Ascending aorta (tissue), 2 donors: ENCODE results near the gene NAPB. TPM values are rescaled to one million over a fixed set of nuclear protein-coding genes. Genes with fewer than 3 reads are reported as not detected.

Experiments
- DNase-seq, 2 donors: peaks; one replicate each; pipeline ENCODE4 v3.0.0-alpha.2; 2019; ENCODE audit warnings: low spot score in 2 of 2
- H3K27ac ChIP-seq, 2 donors: fragments of 200-600 bp; sonication (generic); one replicate each; pipeline ENCODE4 v1.5.1; 2016 to 2017; ENCODE audit warnings: mild to moderate bottlenecking in 1 of 2
- H3K27me3 ChIP-seq: fragments of 200-600 bp; sonication (generic); one replicate; pipeline ENCODE4 v1.5.1; 2017
- H3K36me3 ChIP-seq, 2 donors: fragments of 200-600 bp; sonication (generic); one replicate each; pipeline ENCODE4 v1.5.1; 2016
- H3K4me1 ChIP-seq, 2 donors: fragments of 200-600 bp; sonication (generic); one replicate each; pipeline ENCODE4 v1.5.1; 2016 to 2017; ENCODE audit warnings: mild to moderate bottlenecking in 1 of 2
- H3K4me3 ChIP-seq, 2 donors: fragments of 200-600 bp; sonication (generic); one replicate each; pipeline ENCODE4 v1.5.1; 2016 to 2017; ENCODE audit warnings: mild to moderate bottlenecking in 1 of 2
- H3K9me3 ChIP-seq, 2 donors: fragments of 200-600 bp; sonication (generic); one replicate each; pipeline ENCODE4 v1.5.1; 2016
- intact Hi-C: fragments of 100-400 bp; cut with DNase I; formaldehyde crosslinking; loops from one replicate; pipeline ENCODE4 v1.15.1; 2023
- total RNA-seq: library from RNA; depleted of rRNA; stranded (reverse); fragments of >200 nt; gene quantifications from one replicate; pipeline ENCODE4 v1.1.0, GENCODE V29; 2016
- TF ChIP-seq, protein P1 (sequence below), 3 experiments: fragments of 200-600 bp in 2 of 3; fragments of 450-650 bp in 1 of 3; sonication (generic) in 2 of 3; IDR thresholded peaks; one replicate each; pipeline ENCODE4 v1.5.1; 2016 to 2019; ENCODE audit warnings: antibody characterized with exemption in 3 of 3, mild to moderate bottlenecking in 1 of 3, moderate library complexity in 1 of 3

Gene NAPB
- total RNA-seq, 1 donor from 2014 or later: 0.75 TPM

DNA sequence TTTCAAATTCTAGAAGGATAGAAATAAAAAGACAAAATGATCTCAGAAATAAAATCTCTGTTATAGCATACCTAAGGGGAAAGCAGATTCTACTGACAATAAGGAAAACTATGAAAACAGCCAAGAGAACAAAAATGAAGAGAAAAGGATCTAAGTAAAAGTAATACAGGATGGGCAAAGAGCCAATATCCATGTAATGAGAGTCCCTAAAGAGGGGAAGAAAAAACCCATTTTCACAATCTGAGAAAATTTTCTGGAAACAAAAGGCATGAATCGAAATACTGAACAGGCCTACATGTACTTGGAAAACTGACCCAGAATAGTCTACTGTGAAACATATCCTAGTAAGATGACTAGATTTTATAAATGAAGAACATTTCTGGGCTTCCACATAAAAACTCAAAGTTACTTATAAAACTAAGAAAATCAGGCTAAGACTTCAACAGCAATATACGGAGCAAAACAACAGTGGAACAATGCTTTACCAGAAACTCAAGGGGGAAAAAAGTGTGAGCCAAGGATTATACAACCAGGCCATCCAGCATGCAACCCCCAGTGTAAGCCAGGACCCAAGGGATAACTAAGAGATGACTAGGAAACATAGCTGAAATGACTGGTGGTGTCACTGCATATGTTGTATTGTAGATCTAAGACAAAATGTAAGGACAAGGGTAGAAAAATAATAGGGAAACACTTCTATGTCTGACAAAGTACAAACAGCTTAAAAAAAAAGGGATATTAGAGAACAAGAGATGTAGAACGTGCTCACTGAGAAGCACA lies 10.2 kb downstream of the NAPB start:
- TF ChIP-seq, protein P1, sequence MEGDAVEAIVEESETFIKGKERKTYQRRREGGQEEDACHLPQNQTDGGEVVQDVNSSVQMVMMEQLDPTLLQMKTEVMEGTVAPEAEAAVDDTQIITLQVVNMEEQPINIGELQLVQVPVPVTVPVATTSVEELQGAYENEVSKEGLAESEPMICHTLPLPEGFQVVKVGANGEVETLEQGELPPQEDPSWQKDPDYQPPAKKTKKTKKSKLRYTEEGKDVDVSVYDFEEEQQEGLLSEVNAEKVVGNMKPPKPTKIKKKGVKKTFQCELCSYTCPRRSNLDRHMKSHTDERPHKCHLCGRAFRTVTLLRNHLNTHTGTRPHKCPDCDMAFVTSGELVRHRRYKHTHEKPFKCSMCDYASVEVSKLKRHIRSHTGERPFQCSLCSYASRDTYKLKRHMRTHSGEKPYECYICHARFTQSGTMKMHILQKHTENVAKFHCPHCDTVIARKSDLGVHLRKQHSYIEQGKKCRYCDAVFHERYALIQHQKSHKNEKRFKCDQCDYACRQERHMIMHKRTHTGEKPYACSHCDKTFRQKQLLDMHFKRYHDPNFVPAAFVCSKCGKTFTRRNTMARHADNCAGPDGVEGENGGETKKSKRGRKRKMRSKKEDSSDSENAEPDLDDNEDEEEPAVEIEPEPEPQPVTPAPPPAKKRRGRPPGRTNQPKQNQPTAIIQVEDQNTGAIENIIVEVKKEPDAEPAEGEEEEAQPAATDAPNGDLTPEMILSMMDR (IDR thresholded peaks at IDR 0.05): no peak
- no peaks in the 10 kb centered on the region for H3K27me3 ChIP-seq
- DNase-seq: no peak
- H3K9me3 ChIP-seq: no peaks in the 10 kb centered on the region
- no peak overlapping the region for H3K4me3 ChIP-seq
- no peaks in the 10 kb centered on the region for H3K4me1 ChIP-seq
- no peak overlapping the region for H3K27ac ChIP-seq
- intact Hi-C loops: no loop called here
- H3K36me3 ChIP-seq: no peaks in the 10 kb centered on the region

DNA sequence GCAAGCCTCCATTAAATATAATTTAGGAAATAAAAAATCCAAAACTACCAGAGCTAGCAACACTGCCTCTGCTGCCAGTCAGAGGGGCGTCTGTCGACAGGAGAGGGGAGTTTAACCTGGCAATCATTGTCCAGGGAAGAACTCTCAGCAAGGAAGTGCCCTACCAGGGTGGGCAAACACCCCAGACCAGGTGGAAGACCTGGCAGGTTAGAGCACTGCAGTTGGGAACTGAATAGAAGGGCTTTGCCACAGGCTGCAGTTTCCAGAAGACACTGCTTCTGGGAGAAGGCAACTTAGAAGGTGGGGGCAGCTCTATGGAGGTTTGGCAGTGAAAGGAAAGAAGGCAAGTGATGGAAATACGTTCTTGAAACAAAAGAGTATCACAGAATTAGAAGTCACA lies 11.5 kb downstream of the NAPB start:
- no peaks in the 10 kb centered on the region for H3K36me3 ChIP-seq
- H3K27ac ChIP-seq: no peak overlapping the region
- DNase-seq: no peak
- H3K4me1 ChIP-seq: no peaks in the 10 kb centered on the region
- TF ChIP-seq, protein P1 (IDR thresholded peaks at IDR 0.05): no peak
- intact Hi-C loops: no loop called here
- H3K27me3 ChIP-seq: no peaks in the 10 kb centered on the region
- H3K9me3 ChIP-seq: no peaks in the 10 kb centered on the region
- H3K4me3 ChIP-seq: no peak overlapping the region

DNA sequence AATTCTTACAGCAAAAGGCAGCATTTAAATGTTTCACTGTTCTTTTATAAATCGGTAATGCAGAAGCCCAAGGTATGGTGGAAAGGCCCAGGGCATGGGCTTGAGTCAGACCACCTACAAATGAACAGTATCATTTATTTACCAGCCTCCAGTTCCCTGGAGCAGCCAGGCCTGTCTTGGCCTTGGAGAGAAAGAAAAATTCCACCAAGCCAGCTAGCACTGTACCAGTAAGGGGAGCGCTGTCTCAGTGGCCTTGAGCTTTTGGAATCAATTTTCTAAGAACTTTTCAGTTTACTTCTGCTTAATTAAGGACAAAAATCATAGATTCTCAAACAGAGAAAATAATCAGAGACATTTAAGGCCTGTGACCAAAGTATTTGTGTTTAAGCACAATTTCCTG lies 12.3 kb downstream of the NAPB start:
- no peaks in the 10 kb centered on the region for H3K27me3 ChIP-seq
- no peaks in the 10 kb centered on the region for H3K9me3 ChIP-seq
- TF ChIP-seq, protein P1 (IDR thresholded peaks at IDR 0.05): no peak
- intact Hi-C loops: no loop called here
- no peaks in the 10 kb centered on the region for H3K36me3 ChIP-seq
- no peak overlapping the region for H3K4me3 ChIP-seq
- no peaks in the 10 kb centered on the region for H3K4me1 ChIP-seq
- H3K27ac ChIP-seq: no peak overlapping the region
- no peak for DNase-seq

DNA sequence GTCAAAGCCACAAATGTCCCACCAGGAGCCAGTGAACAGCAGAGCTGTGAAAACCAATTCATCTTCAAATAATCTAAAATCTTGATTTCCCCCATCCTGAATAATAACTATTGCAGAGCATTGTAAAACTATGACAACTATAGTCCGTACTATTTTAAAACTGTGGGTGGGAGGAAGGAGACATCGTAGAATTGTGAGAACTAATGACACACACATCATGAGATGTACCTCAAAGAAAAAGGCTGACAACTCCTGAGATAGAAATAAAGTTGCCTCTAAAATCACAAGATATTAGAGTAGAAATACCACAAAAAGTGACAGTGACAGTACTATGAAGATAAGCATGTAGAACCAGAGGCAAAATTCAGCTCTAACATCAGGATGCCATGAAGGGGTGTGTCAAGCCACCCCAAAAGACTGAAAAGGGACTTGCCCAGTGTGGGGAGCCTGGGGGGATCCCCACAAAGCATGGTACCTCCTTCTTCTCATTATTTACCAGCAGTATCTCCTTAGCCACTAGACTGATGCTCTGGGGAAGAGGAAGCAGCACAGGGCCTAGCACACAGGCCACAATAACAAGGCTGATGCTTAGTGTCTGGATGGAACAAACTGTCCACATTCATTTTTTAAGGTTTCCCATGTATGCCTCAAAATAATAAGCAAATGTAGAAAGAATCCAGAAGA lies 13.4 kb downstream of the NAPB start:
- H3K27ac ChIP-seq: no peak overlapping the region

DNA sequence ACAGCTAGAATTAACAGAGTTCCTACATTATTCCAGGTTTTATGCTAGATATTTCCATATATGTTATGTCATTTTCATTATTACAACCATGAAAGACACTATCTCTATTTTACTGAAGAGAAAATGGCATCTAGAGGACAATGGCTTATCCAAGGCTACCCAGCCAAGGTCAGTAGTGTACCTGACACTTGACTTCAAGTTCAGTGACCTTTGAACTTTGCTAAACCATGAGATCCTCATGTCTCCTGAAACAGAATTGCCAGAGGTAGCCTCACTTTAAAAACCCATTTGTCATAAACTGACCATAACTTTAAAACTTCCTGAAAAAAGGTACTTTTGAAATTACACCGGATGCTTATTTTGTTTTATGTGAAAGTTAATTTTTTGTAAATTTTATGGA lies 14.4 kb downstream of the NAPB start:
- Histone ChIP-seq H3K36me3 (peaks cover 0 to 4% of the 10 kb centered on the region in 2 donors), H3K4me1 (no peaks in the 10 kb centered on the region), H3K4me3 (no peak overlapping the region), H3K27ac (no peak overlapping the region), H3K9me3 (no peaks in the 10 kb centered on the region), H3K27me3 (no peaks in the 10 kb centered on the region)
- DNase-seq: no peak
- intact Hi-C loops: no loop called here
- TF ChIP-seq, protein P1 (IDR thresholded peaks at IDR 0.05): no peak

More for the DNA sequence above, 13.4 kb downstream of the NAPB start:
- TF ChIP-seq, protein P1 (IDR thresholded peaks at IDR 0.05): no peak
- H3K4me3 ChIP-seq: no peak overlapping the region
- H3K27me3 ChIP-seq: no peaks in the 10 kb centered on the region
- no peaks in the 10 kb centered on the region for H3K4me1 ChIP-seq
- H3K9me3 ChIP-seq: no peaks in the 10 kb centered on the region
- no peaks in the 10 kb centered on the region for H3K36me3 ChIP-seq
- no peak for DNase-seq
- intact Hi-C loops: no loop called here
